ENCODE measurements around the gene VAV2.

The VAV2 gene

DNA sequence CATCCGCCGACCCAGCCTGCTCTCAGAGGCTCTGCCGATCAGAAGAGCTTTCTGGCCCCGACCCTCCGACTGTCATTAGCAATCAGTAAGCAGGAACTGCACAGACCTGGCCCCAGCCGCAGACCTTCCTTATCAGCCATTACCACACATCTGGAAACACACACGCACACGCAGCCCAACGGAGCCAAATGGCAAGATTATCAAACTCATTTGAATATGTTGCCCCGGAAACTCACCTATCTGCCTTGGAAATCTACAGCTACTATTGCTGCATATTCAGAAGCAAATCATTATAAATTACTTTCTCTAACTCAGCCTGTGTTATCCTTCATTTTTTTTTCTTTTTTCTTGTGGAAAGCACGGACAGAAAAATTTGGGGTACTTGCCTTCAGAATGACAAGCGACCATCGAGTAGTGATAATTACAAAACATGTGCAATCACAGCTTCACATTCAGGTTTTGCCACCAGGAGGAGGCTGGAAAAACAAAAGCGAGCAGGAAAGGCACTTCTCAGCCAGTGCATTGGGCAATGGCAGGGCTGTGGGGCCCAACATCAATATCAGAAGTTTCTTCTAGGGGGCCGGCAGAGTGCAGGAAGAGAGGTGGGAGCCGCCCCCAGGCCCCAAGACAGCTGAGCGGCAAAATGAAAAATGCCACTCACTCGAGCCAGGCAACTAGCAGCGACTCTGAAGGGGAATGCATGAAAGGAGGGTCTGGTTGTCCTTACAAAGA, 122.3 kb downstream of the VAV2 start:
- 0 out of 2 replicates have a peak, but pooled peaks cover 8% of the 10 kb centered on the region for H3K4me1 ChIP-seq (ENCODE audit: insufficient read depth, low read length)
- H3K4me3 ChIP-seq (ENCODE audit: low read length) = no peak overlapping the region
- no peaks in the 10 kb centered on the region for H3K27me3 ChIP-seq (ENCODE audit: insufficient read depth, low read length)
- no peak overlapping the region for H3K9ac ChIP-seq (ENCODE audit: low read depth, low read length)
- WGBS = 87% methylated on average over 19 of the region's 19 CpGs
- H3K27ac ChIP-seq (ENCODE audit: low read depth, low read length) = no peak overlapping the region
- peaks cover 10% of the 10 kb centered on the region for H3K9me3 ChIP-seq (ENCODE audit: insufficient read depth, low read depth, low read length)
- H3K36me3 ChIP-seq (ENCODE audit: insufficient read depth, low read length) = no peaks in the 10 kb centered on the region

DNA sequence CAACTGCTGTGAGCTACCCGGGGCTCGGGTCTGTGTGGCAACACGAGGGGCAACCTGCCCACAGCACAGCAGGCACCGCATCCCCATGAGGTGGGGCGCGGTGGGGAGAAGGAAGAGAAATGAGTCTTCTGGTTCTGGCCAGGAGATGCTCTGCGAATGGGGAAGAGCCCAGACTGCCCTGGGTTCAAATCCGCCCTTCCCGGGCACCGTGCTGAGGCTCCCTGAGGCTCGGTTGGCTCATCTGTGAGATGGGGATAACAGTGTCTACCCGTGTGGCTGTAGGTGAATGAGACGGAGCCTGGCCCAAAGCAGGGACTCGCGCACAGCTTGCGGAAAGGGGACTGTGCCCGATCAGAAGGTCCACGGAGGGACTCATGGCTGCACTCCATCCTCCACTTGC, 123.9 kb downstream of the VAV2 start:
- Histone ChIP-seq H3K9ac (ENCODE audit: low read depth, low read length) (no peak overlapping the region), H3K4me3 (ENCODE audit: low read length) (no peak overlapping the region), H3K27me3 (ENCODE audit: insufficient read depth, low read length) (no peaks in the 10 kb centered on the region), H3K27ac (ENCODE audit: low read depth, low read length) (no peak overlapping the region), H3K9me3 (ENCODE audit: insufficient read depth, low read depth, low read length) (peaks cover 10% of the 10 kb centered on the region), H3K36me3 (ENCODE audit: insufficient read depth, low read length) (no peaks in the 10 kb centered on the region), H3K4me1 (ENCODE audit: insufficient read depth, low read length) (no peaks in the 10 kb centered on the region)
- WGBS = 95% methylated on average over 18 of the region's 18 CpGs

DNA sequence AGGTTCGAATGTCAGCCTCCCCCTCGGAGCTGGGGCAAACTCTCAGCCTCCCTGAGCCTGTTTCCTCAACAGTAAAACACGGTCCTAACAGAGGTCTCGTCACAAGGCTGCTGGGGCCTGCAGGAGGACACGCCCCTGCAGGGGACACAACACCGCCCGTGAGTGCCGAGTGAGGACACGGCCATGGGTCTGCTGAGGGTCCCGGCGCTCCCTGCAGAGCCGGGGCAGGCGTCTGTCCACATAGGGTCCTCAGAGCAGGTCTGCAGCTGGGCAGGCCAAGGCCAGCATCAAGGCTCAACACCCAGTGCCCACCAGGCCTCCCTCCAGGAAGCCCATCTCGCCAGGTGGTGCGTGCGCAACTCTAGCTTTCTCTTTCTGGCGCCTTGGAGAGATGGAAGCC, 125.2 kb downstream of the VAV2 start:
- no peaks in the 10 kb centered on the region for H3K36me3 ChIP-seq (ENCODE audit: insufficient read depth, low read length)
- no peak overlapping the region for H3K9ac ChIP-seq (ENCODE audit: low read depth, low read length)
- H3K4me1 ChIP-seq (ENCODE audit: insufficient read depth, low read length) = no peaks in the 10 kb centered on the region
- H3K4me3 ChIP-seq (ENCODE audit: low read length) = no peak overlapping the region
- H3K27me3 ChIP-seq (ENCODE audit: insufficient read depth, low read length) = no peaks in the 10 kb centered on the region
- no peak overlapping the region for H3K27ac ChIP-seq (ENCODE audit: low read depth, low read length)
- peaks cover 10% of the 10 kb centered on the region for H3K9me3 ChIP-seq (ENCODE audit: insufficient read depth, low read depth, low read length)
- WGBS = 95% methylated on average over 17 of the region's 17 CpGs

DNA sequence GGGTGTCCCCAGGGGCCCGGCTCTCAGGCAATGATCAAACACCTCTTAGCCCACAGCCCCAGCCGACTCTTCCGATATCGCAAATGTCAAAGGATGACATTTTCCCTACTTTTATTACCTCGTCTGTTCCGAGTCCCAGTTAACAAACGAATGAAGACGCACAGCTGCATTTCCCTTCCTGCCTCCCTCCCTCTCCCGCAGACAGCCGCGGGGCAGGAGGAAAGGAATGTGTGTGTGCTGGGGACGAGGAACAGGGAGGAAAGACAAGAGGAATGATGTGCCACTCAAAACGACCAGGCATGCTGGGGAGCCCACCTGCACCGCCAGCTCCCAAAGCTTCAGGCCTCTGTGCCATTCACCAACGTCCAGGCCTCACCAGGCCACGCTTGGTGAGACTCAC, 128.1 kb downstream of the VAV2 start:
- Histone ChIP-seq H3K27ac (ENCODE audit: low read depth, low read length) (no peak overlapping the region), H3K9me3 (ENCODE audit: insufficient read depth, low read depth, low read length) (peaks cover 10% of the 10 kb centered on the region), H3K36me3 (ENCODE audit: insufficient read depth, low read length) (no peaks in the 10 kb centered on the region), H3K4me1 (ENCODE audit: insufficient read depth, low read length) (peaks cover 8% of the 10 kb centered on the region; the same call in 1 of the 2 replicates), H3K4me3 (ENCODE audit: low read length) (no peak overlapping the region), H3K27me3 (ENCODE audit: insufficient read depth, low read length) (no peaks in the 10 kb centered on the region), H3K9ac (ENCODE audit: low read depth, low read length) (no peak overlapping the region)
- 69% methylated on average over 13 of the region's 16 CpGs for WGBS

DNA sequence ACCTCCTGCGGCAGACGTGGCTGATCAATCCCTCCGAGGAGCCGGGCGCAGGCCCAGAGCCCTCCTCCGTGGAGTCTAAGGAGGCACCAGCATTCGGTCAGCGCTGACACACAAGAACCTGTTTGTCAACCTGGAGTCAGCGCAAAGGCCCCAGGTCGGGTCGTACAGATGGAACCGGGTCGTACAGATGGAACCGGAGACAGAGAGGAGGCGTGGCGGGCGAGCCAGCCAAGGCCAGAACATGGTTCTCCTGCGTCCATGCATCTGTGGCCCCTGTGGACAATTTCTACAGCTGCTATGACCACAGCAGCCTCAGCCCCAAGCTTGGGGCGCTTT, 128.9 kb downstream of the VAV2 start:
- peaks cover 10% of the 10 kb centered on the region for H3K9me3 ChIP-seq (ENCODE audit: insufficient read depth, low read depth, low read length)
- WGBS = 95% methylated on average over 19 of the region's 19 CpGs
- no peak overlapping the region for H3K27ac ChIP-seq (ENCODE audit: low read depth, low read length)
- no peaks in the 10 kb centered on the region for H3K36me3 ChIP-seq (ENCODE audit: insufficient read depth, low read length)
- no peak overlapping the region for H3K4me3 ChIP-seq (ENCODE audit: low read length)
- H3K4me1 ChIP-seq (ENCODE audit: insufficient read depth, low read length) = peaks cover 8% of the 10 kb centered on the region; the same call in 1 of the 2 replicates
- no peak overlapping the region for H3K9ac ChIP-seq (ENCODE audit: low read depth, low read length)
- H3K27me3 ChIP-seq (ENCODE audit: insufficient read depth, low read length) = no peaks in the 10 kb centered on the region

DNA sequence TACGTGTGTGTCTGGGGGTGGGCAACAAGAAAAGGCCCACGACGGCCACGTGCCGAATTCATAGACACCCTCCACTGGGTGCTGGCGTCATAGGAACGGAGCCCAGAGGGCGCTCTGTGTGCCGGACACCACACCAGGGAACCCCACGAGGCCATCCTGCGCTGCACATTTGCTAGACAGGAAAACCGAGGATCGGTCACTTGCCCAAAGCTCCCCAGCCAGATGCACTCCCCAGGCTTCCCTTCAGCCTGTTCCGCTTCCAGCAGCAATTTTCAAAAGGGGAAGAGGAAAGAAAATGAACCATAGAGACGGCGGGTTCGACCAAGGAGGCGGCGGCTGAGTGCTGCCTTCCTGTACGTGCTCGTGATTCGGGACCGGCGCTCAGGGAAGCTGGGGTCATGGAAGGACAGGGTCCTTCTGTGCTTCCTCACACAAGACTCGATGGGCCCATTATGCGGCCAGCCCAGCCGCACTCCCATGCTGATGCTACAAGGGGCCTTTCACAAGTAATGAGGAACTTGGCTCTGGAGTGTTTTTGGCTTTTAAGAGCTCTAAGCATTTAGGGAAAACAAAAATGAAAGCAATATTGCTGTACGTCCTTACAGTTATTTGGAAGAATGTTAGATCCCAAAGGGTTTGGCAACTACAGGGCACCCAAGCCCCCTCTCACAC, 129.4 kb downstream of the VAV2 start:
- Histone ChIP-seq H3K27ac (ENCODE audit: low read depth, low read length) (no peak overlapping the region), H3K27me3 (ENCODE audit: insufficient read depth, low read length) (no peaks in the 10 kb centered on the region), H3K9ac (ENCODE audit: low read depth, low read length) (no peak overlapping the region), H3K4me1 (ENCODE audit: insufficient read depth, low read length) (peaks cover 8% of the 10 kb centered on the region; the same call in 1 of the 2 replicates), H3K9me3 (ENCODE audit: insufficient read depth, low read depth, low read length) (peaks cover 10% of the 10 kb centered on the region), H3K4me3 (ENCODE audit: low read length) (no peak overlapping the region), H3K36me3 (ENCODE audit: insufficient read depth, low read length) (no peaks in the 10 kb centered on the region)
- 96% methylated on average over 28 of the region's 28 CpGs for WGBS

DNA sequence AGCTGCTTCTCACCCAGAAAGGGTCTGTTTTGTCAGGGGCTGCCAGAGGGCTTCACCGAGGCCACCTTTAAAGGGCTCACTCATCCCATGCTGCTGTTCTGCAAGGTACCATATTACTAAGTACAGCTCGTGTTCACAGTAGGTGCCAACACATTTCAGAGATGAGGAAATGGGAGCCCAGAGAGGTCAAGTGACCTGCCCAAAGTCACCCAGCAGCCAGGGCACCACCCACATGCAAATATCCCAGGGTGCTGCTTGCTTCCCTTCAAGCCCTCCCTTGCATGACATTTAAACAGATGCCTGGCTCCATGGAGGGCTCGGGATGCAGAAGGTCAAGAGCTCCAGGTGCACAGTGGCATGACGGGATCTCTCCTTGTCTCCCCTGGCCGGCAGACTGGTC, 130.4 kb downstream of the VAV2 start:
- Histone ChIP-seq H3K27me3 (ENCODE audit: insufficient read depth, low read length) (no peaks in the 10 kb centered on the region), H3K4me1 (ENCODE audit: insufficient read depth, low read length) (peaks cover 8% of the 10 kb centered on the region; the same call in 1 of the 2 replicates), H3K36me3 (ENCODE audit: insufficient read depth, low read length) (no peaks in the 10 kb centered on the region), H3K4me3 (ENCODE audit: low read length) (no peak overlapping the region), H3K27ac (ENCODE audit: low read depth, low read length) (no peak overlapping the region), H3K9ac (ENCODE audit: low read depth, low read length) (no peak overlapping the region; the same call in 1 of the 2 replicates), H3K9me3 (ENCODE audit: insufficient read depth, low read depth, low read length) (peaks cover 10% of the 10 kb centered on the region)
- WGBS = 89% methylated on average over 5 of the region's 5 CpGs

DNA sequence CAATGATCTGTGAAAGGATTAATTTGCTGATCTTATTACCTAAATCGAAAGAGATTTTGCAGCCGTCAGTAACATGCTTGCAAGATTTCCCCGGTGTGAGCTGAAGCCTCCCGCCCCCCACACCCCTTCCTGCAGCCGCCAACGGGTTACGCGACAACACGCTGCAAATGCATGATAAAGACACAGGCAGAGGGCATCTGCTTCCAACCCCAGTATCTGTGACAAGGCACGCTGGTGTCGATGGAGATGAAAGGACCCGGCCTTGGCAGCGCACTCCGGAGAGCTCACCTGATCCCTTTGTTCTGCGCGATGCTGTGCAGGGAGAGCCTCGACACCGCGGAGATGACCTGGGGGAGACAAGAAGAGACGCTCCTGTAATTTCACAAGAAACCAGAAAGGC, 131.0 kb downstream of the VAV2 start:
- Histone ChIP-seq H3K9me3 (ENCODE audit: insufficient read depth, low read depth, low read length) (peaks cover 10% of the 10 kb centered on the region), H3K27ac (ENCODE audit: low read depth, low read length) (no peak overlapping the region), H3K27me3 (ENCODE audit: insufficient read depth, low read length) (no peaks in the 10 kb centered on the region), H3K4me3 (ENCODE audit: low read length) (no peak overlapping the region), H3K36me3 (ENCODE audit: insufficient read depth, low read length) (no peaks in the 10 kb centered on the region), H3K9ac (ENCODE audit: low read depth, low read length) (peak overlapping the region; percentile 0; the same call in 1 of the 2 replicates), H3K4me1 (ENCODE audit: insufficient read depth, low read length) (peaks cover 8% of the 10 kb centered on the region; the same call in 1 of the 2 replicates)
- 65% methylated on average over 20 of the region's 20 CpGs for WGBS

DNA sequence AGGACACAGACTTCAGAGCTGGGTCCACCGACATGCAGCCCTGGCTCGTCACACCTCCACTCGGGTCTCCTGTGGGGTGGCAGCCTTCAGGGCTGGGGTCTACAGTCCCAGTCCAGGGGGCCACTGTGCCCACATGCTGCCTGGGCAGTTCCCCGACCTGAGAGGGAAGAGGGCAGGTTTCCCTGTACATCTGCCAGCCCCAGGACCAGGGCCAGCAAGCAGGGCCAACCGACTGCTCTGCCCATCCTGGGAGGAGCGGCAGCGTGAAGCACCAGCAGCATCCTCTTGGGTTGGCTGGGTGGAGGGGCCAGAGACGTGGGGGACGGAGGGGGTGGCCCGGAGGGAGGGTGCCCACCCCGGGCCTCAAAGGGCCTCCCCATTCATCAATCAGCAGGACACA, 133.4 kb downstream of the VAV2 start:
- 96% methylated on average over 11 of the region's 11 CpGs for WGBS

DNA sequence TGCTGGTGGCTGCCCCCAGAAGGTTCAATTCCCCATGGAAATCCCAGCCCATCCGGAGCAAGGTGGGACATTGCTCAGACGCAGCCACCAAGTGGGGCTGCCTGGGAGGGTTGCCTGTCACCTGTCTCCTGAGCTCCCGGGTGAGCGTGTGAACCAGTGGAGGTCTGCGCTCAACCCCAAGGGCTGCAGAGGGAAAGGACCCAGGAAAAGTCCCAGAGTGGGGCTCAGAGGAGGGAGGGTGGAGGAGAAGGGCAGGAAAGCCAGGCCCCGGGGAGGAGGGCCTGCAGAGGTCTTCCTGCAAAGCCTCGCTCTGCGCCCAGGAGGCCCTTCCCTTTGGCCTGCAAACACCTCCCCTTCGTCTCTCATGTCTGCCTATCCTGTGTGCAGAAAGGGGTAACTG, 134.5 kb downstream of the VAV2 start:
- 94% methylated on average over 9 of the region's 9 CpGs for WGBS
- Histone ChIP-seq H3K4me1 (ENCODE audit: insufficient read depth, low read length) (peaks cover 8% of the 10 kb centered on the region; the same call in 1 of the 2 replicates), H3K9ac (ENCODE audit: low read depth, low read length) (no peak overlapping the region), H3K9me3 (ENCODE audit: insufficient read depth, low read depth, low read length) (no peaks in the 10 kb centered on the region), H3K27ac (ENCODE audit: low read depth, low read length) (no peak overlapping the region), H3K36me3 (ENCODE audit: insufficient read depth, low read length) (no peaks in the 10 kb centered on the region), H3K27me3 (ENCODE audit: insufficient read depth, low read length) (no peaks in the 10 kb centered on the region), H3K4me3 (ENCODE audit: low read length) (no peak overlapping the region)

More for the DNA sequence above, 133.4 kb downstream of the VAV2 start:
- H3K27me3 ChIP-seq (ENCODE audit: insufficient read depth, low read length) = no peaks in the 10 kb centered on the region
- H3K27ac ChIP-seq (ENCODE audit: low read depth, low read length) = no peak overlapping the region
- no peaks in the 10 kb centered on the region for H3K36me3 ChIP-seq (ENCODE audit: insufficient read depth, low read length)
- no peak overlapping the region for H3K9ac ChIP-seq (ENCODE audit: low read depth, low read length)
- no peaks in the 10 kb centered on the region for H3K9me3 ChIP-seq (ENCODE audit: insufficient read depth, low read depth, low read length)
- peaks cover 8% of the 10 kb centered on the region; the same call in 1 of the 2 replicates for H3K4me1 ChIP-seq (ENCODE audit: insufficient read depth, low read length)
- no peak overlapping the region for H3K4me3 ChIP-seq (ENCODE audit: low read length)

DNA sequence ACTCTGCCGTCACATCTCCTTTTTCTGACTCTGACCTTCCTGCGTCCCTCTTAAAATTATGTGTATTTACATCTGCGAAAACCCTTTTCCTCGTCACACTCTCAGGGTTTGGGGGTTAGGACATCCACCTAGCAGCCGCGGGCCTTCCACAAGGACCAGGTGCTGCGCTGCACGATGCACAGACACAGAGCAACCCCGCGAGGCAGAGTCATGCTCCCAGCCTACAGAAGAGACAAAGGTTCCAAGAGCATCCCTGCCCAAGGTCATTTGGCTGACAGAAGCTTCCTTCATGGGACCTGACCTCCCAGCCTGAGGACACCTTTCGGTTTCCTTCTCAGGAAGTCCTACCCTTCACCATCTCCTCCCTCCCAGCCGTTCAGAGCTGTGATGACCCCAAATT, 135.3 kb downstream of the VAV2 start:
- WGBS = 91% methylated on average over 12 of the region's 12 CpGs
- Histone ChIP-seq H3K4me3 (ENCODE audit: low read length) (no peak overlapping the region), H3K36me3 (ENCODE audit: insufficient read depth, low read length) (no peaks in the 10 kb centered on the region), H3K27me3 (ENCODE audit: insufficient read depth, low read length) (no peaks in the 10 kb centered on the region), H3K27ac (ENCODE audit: low read depth, low read length) (no peak overlapping the region), H3K4me1 (ENCODE audit: insufficient read depth, low read length) (peaks cover 8% of the 10 kb centered on the region; the same call in 1 of the 2 replicates), H3K9me3 (ENCODE audit: insufficient read depth, low read depth, low read length) (no peaks in the 10 kb centered on the region), H3K9ac (ENCODE audit: low read depth, low read length) (no peak overlapping the region)

Measured in HUES64 (cell line).